NOMO-1 (cell line): Measurements from ENCODE around the gene HP.
"Not testable (repeated sequence)": the region's sequence is repeated elsewhere in the genome, so short reads cannot be mapped to it uniquely, and the experiment has no call there.

Experiments used
- DNase-seq, 2 experiments: peaks; one replicate each; lab custom pipeline; 2025; ENCODE audit not compliant: unreplicated experiment in 2 of 2; lab: John Stamatoyannopoulos, UW

Gene HP

GRCh38 chr16:72042157-72042660, 12.1 kb upstream of the HP start:
- DNase-seq = no peak

- DNase-seq = no peak
Measured at GRCh38 chr16:72043058-72043457, 11.2 kb upstream of the HP start.

DNA sequence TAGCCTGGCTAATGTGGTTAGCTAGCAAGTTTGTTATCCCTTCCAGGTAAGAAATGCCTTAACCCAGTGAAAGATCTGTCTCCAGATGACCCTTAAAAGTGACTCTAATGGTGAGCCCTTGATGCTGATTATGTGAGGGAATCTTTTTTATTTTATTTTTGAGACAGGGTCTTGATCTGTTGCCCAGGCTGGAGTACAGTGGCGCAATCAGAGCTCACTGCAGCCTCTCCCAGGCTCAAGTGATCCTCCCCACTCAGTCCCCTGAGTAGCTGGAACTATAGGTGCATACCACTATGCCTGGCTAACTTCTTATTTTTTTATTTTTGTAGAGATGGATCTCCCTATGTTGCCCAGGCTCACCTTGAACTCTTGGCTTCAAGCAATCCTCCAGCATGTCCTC, 10.8 kb upstream of the HP start:
- DNase-seq = no peak

GRCh38 chr16:72044296-72044695, 10.0 kb upstream of the HP start:
- DNase-seq = no peak

DNA sequence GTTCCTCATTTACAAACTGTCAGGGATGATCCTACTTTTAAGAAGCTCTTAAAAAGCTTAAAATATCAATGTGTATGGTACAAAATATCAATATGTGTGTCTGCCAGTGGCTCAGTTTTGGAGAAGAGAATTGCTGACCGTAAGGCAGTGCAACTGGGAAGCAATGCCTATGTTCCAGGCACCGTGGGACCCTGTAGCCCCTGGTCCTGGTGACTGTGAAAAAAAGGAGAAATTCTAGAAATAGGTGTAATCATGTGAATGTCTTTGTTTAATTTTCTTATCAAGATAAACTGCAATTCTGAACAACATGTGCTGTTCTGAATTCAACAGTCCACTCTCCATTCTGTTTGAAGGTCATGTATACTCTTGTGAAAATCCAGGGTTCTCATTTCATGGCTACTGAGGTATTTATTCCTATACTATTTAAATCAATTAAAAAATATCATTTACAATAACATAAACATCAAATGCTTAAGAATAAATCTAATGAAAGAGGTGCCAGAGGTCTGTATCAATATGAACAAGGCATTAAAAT, 9.4 kb upstream of the HP start:
- no peak for DNase-seq

- no peak for DNase-seq
Measured at GRCh38 chr16:72049110-72049509, 5.2 kb upstream of the HP start.

- DNase-seq = peak in 1 of 2 experiments; percentile 15
Measured at GRCh38 chr16:72050769-72051464, 3.4 kb upstream of the HP start.

DNA sequence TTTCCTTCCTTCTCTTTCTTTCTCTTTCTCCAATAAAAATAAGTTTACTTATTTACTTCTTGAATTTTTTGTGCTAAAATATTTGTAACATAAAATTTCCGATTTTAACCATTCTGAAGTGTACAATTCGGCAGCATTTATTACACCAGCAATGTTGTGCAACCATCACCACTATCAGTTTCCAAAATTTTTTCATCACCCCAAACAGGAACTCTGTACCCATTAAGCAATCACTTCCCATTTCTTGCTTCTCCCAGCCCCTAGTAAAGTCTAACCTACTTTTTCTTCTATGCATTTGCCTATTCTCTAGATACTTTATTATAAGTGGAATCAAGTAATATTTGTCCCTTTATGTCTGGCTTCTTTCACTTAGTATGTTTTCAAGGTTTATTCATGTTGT, 2.5 kb upstream of the HP start:
- peak; percentile 67 to 73 for DNase-seq

DNA sequence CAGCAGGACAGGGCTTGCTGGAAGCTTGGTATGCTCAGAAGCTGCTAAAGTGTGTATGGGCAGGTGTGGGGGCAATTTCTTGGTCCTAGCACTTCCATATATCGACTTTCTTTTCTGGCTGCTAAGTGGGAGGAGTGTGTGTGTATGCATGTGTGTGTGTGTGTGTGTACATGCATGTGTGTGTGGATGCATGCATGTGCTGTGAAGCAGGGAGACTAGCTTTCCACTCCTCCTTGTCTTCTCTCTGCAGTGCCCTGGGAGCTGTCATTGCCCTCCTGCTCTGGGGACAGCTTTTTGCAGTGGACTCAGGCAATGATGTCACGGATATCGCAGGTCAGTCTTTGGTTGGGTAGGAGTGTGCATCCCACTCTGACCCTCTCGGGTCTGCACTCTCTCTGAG, 1.6 kb downstream of the HP start:
- DNase-seq = no peak

- not testable (repeated sequence) for DNase-seq
Measured at GRCh38 chr16:72057313-72057712, 3.0 kb downstream of the HP start.

DNA sequence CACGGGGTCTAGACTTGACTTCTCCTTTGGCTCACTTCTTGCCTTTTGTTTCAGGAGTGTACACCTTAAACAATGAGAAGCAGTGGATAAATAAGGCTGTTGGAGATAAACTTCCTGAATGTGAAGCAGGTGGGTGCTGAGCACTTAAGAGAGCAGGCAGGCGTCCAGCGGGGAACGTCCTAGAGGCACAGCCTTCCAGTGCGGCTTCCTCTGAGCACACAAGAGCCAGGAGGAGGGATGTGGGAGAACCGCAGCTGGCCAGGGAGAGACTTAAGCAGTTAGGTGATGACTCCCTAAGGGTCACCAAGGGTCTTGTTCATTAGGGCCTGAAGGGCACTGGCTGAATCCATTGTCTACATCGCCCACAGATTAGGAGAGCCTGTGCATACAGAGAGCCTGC, 4.8 kb downstream of the HP start:
- not testable (repeated sequence) for DNase-seq

GRCh38 chr16:72060405-72060804, 6.1 kb downstream of the HP start:
- DNase-seq = no peak

DNA sequence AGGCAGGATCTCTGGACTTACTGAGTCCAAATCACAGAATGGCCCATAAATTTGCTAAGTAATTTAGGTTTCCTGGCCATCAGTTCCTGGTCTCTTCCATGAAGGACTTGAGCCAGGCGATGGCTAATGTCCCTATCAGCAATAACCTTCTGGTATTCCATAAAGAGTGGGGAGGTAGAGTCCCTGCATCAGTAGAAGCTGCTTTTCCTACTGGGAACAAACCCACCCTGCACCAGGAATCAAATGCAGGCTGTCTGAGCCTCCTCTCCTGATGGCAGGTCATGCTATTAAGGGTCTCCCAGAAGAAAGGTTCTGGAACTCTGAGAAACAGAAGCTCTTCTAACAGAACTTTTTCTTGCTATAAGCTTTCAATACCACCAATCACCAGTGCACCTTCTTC, 7.3 kb downstream of the HP start:
- no peak for DNase-seq

GRCh38 chr16:72064361-72064894, 10.1 kb downstream of the HP start:
- DNase-seq = no peak

DNA sequence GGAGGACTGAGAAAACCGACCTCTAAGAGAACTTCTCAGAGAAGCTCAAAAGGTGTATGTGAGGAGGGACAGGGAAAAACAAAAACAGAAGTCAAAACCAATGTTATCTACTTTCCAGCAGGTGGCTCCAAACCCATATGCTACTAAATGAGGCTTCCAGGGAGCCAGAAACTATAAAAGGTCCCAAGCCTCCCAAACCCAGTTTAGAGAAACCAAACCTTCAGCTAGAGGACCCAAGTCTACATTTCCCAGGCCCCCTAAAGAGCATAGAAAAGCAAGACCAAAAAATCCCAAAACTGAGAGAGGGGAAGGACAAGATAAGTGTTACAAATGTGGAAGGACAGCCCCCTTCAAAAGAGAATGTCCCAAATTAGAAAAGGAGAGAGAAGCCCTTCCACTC, 12.4 kb downstream of the HP start:
- DNase-seq = peak in 1 of 2 experiments; percentile 68

DNA sequence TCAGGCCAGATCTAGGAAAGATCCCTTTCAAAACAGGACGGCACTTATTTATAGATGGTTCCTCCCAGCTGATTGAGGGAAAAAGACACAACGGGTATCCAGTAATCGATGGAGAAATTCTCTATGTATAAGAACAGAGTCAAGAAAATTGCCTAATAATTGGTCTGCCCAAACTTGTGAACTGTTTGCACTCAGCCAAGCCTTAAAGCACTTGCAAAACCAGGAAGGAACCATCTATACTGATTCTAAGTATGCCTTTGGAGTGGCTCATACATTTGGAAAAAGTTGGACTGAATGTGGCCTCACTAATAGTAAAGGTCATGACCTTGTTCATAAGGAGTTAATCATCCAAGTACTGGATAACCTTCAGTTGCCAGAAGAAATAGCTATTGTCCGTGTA, 14.6 kb downstream of the HP start:
- peak in 1 of 2 experiments; percentile 12 for DNase-seq

DNA sequence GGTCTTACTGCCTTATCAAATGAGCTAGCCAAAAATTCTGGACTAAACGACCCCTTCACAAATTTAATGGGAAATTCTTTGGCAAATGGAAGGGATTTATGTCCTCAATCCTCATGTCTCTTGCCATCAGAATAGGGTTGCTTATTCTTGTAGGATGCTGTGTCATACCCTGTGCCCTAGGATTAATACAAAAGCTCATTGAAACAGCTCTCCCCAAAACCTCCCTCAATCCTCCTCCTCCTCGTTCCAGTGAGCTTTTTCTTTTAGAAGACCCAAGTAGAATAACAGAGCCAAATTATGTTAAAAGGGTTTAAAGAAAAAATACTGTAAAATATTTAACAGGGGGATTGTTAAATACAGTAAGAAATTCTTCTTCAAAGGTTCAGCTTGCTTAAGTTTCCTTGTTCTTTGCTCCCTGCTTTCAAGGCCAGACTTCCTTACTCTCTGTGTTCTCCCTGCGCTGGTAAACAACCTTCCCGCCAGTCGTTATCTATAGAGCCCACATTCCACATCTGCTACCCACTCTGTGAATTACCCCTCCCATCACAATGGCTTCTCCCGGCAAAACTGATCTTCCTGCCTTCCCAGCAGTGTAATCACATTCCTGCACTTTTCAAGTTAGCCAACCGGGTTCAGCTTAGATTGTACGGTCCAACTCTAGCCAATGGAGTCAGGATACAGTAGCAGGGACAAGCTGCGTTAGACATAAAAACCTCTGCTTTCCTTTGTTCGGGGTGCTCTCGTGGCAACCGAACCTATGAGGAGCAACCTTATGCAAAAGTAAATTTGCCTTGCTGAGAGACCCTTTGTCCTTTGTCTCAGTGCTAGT, 18.4 kb downstream of the HP start:
- no peak for DNase-seq

DNA sequence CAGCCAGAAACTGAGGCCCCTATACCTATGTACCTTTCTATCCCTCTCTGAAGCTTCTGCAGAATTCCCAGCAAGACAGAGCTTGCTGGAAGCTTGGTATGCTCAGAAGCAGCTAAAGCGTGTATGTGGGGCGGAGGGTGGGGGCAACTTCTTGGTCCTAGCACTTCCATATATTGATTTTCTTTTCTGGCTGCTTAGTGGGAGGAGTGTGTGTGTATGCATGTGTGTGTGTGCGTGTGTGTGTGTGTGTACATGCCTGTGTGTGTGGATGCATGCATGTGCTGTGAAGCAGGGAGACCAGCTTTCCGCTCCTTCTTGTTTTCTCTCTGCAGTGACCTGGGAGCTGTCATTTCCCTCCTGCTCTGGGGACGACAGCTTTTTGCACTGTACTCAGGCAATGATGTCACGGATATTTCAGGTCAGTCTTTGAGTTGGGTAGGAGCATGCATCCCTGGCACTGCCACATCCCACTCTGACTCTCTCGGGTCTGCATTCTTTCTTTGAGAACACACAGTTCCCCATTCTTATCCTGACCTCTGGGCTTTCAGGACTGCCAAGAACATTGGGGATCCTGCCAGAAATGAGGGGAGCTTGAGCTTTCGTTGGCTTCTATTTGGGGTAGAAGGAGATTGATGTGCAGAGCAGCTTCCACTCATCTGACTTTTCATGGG, 19.4 kb downstream of the HP start:
- no peak for DNase-seq

DNA sequence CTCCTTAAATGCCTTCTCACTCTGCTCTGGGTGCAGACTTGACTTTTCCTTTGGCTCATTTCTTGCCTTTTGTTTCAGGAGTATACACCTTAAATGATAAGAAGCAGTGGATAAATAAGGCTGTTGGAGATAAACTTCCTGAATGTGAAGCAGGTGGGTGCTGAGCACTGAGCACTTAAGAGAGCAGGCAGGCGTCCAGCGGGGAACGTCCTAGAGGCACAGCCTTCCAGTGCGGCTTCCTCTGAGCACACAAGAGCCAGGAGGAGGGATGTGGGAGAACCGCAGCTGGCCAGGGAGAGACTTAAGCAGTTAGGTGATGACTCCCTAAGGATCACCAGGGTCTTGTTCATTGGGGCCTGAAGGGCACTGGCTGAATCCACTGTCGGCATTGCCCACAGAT, 20.8 kb downstream of the HP start:
- DNase-seq = not testable (repeated sequence)

GRCh38 chr16:72076991-72077706, 22.8 kb downstream of the HP start:
- DNase-seq = not testable (repeated sequence)
